Effector memory CD4-positive, alpha-beta T cell (primary cell): ENCODE results near the gene TSPAN33.
"Not testable (repeated sequence)": the region's sequence is repeated elsewhere in the genome, so short reads cannot be mapped to it uniquely, and the experiment has no call there.

Experiments used
- DNase-seq, 3 donors: peaks; one replicate each; pipeline ENCODE4 v3.0.0-alpha.2; 2020
- H3K27ac ChIP-seq: 2 replicates; pipeline ENCODE4 v1.7.0; 2013; ENCODE audit warnings: mild to moderate bottlenecking, low read length, moderate library complexity; ENCODE audit not compliant: insufficient read depth, poor library complexity, severe bottlenecking
- H3K27me3 ChIP-seq: replicated peaks from 2 replicates; pipeline ENCODE4 v1.7.0; 2013; ENCODE audit warnings: mild to moderate bottlenecking, low read length; ENCODE audit not compliant: insufficient read depth, control insufficient read depth, poor library complexity, severe bottlenecking
- H3K36me3 ChIP-seq: 2 replicates; pipeline ENCODE4 v1.7.0; 2013; ENCODE audit warnings: mild to moderate bottlenecking, low read length, moderate library complexity; ENCODE audit not compliant: control insufficient read depth, insufficient read depth
- H3K4me1 ChIP-seq: 2 replicates; pipeline ENCODE4 v1.7.0; 2013; ENCODE audit warnings: low read length, mild to moderate bottlenecking; ENCODE audit not compliant: control insufficient read depth, insufficient read depth, poor library complexity, severe bottlenecking
- H3K4me3 ChIP-seq: 2 replicates; pipeline ENCODE4 v1.7.0; 2013; ENCODE audit warnings: low read length, low read depth, mild to moderate bottlenecking; ENCODE audit not compliant: insufficient read depth, poor library complexity, severe bottlenecking
- H3K9me3 ChIP-seq: 2 replicates; pipeline ENCODE4 v1.7.0; 2013; ENCODE audit warnings: mild to moderate bottlenecking, low read length, moderate library complexity; ENCODE audit not compliant: control insufficient read depth

Gene TSPAN33

DNA sequence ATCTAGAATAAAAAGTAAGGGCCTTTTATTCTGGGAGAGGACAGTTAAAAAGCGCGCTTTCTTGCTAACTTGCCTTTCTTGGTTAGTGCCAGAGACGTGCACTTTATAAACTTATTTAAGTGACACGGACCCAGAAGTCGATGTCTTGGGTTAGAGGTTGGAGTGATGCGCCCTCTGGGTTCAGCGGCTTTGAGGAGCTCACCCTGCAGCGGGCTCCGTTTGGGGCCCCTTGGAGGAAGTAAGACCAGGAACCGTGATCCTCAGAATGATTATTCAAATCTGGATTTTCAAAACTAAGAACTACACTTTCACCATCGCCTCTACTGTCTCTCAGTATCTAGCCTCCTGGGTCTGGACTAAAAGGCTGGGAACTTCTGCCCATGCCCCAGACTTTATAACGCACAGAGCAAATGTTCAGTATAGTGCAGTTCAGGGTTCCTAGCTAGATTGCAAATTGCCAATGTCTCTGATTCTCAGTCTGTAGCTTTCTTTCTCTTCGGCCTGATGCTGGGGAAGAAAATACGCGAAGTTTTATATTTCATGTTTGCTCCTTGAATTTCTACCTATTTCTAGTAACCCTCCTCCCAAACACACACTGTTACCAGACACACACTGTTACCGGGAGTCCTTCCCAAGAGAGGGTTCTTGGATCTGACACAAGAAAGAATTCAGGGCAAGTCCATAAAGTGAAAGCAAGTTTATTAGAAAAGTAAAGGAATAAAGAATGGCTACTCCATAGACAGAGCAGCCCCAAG is 25.4 kb downstream of the TSPAN33 start:
- Histone ChIP-seq H3K9me3 (no peaks in the 10 kb centered on the region), H3K27ac (no peak overlapping the region), H3K36me3 (no peaks in the 10 kb centered on the region), H3K4me3 (peak overlapping the region; percentile 49), H3K27me3 (peaks cover 7% of the 10 kb centered on the region), H3K4me1 (no peaks in the 10 kb centered on the region)
- no peak for DNase-seq

DNA sequence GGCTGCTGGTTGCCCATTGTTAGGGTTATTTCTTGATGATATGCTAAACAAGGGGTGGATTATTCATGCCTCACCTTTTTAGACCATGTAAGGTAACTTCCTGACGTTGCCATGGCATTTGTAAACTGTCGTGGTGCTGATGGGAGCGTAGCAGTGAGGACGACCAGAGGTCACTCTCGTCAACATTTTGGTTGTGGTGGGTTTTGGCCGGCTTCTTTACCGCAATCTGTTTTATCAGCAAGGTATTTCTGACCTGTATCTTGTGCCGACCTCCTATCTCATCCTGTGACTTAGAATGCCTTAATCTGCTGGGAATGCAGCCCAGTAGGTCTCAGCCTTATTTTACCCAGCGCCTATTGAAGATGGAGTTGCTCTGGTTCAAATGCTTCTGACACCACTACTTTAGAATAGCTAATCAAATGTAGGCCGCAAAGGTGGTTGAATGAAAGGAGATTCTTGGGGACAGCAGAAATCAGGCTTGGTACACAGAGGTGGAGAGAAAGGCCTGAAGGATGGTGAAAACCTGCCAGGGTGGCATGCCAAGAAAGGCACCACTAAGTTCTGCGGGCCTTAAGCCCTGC is 26.0 kb downstream of the TSPAN33 start:
- Histone ChIP-seq H3K9me3 (no peaks in the 10 kb centered on the region), H3K36me3 (no peaks in the 10 kb centered on the region), H3K27ac (no peak overlapping the region), H3K4me3 (no peak overlapping the region), H3K27me3 (peaks cover 7% of the 10 kb centered on the region), H3K4me1 (no peaks in the 10 kb centered on the region)
- no peak for DNase-seq

DNA sequence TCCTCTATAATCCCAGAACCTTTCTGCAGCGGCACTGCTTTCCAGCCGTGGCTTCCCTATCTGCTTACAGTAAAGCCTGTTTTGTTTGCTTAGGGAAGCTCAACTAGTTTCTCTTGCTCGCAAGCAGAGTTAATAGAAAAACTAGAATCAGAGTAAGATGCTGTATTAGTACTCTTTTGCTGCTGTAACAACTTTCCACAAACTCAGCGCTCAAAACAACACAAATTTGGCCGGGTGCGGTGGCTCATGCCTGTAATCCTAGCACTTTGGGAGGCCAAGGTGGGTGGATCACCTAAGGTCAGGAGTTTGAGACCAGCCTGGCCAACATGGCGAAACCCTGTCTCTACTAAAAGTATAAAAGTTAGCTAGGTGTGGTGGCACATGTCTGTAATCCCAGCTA is 29.4 kb downstream of the TSPAN33 start:
- DNase-seq, H3K9me3 ChIP-seq, H3K4me1 ChIP-seq, H3K27me3 ChIP-seq, H3K27ac ChIP-seq, H3K36me3 ChIP-seq, H3K4me3 ChIP-seq: not testable (repeated sequence)

DNA sequence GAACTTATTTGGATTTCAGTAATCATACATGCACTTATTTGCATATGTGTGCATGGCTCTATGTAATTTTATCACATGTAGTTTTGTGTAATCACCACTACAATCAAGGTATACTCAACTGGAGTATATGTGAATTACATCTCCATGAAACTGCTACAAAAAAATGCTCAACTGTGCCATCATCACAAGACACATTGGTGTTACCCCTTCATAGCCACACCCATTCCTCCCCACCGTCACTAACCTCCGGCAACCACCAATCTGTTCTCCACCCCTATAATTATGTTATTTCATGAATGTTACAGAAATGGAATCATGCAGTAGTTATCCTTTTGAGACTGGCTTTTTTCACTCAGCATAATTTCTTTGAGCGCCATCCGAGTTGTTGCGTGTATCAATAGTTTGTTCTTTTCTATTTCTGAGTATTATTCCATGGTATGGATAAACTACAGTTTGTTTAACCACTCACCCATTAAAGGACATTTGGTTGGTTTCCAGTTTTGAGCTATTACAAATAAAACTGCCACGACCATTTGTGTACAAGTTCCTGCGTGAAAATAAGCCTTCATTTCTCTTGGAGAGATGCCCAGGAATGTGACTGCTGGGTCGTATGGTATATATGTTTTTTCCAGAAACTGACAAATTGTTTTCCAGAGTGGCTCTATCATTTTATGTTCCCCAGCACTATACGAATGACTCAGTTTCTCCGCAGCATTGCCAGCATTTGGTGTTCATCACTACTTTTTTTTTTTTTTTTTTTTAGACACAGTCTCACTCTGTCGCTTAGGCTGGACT is 32.6 kb downstream of the TSPAN33 start:
- Histone ChIP-seq H3K36me3 (no peaks in the 10 kb centered on the region), H3K4me3 (no peak overlapping the region), H3K27me3 (no peaks in the 10 kb centered on the region), H3K27ac (no peak overlapping the region), H3K9me3 (no peaks in the 10 kb centered on the region), H3K4me1 (no peaks in the 10 kb centered on the region)
- DNase-seq: no peak

DNA sequence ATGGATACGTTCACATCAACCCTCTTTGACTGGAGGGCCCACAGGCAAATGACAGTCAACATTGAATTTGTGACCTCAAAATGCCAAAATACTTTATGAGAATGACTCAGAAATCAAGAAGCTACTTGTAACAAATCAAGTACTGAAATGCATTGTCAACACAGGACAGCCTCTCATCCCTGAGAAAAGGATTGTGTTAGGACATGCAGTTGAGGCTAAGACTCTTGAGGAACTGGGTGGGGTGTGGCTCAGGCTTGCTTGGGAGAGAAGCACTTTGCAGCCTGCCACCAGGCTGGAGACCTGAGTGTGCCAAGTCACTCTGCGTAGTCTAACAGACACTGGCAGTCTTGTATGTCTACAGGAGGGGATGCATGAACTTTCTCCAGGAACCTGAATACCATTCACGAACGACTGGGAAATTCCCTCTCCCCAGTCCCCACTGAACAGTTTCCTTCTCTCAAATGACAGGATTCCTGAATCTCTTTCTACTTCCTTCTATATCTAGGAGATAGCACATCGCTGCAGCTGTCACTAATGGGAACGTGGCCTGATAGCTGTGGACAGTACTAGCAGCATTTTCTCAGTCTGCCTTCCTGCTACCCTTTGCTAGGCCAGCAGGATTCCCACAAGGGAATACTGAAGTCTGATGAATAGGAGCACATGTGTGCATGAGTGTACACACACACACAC is 40.6 kb downstream of the TSPAN33 start:
- H3K9me3 ChIP-seq: no peaks in the 10 kb centered on the region
- peaks cover 4% of the 10 kb centered on the region for H3K4me1 ChIP-seq
- no peak overlapping the region for H3K4me3 ChIP-seq
- H3K27ac ChIP-seq: no peak overlapping the region
- H3K36me3 ChIP-seq: no peaks in the 10 kb centered on the region
- no peak for DNase-seq
- peaks cover 13% of the 10 kb centered on the region for H3K27me3 ChIP-seq

DNA sequence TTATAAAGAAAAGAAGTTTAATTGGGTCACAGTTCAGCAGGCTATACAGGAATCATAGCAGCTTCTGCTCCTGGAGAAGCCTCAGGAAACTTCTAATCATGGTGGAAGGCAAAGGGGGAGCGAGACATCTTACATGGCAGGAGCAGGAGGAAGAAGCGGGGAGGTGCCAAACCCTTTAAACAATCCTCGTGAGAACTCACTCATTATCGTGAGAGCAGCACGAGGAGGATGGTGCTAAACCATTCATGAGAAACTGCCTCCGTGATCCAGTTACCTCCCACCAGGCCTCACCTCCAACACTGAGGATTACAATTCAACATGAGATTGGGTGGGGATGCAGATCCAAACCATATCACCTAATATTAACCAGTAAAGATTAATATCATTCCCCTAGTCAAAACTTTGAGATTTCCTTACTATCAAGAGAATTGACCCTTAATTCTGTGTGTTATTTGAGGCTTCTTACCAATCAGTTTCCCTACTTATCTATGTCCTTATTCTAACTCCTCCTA is 42.3 kb downstream of the TSPAN33 start:
- H3K27ac ChIP-seq: no peak overlapping the region
- no peaks in the 10 kb centered on the region for H3K36me3 ChIP-seq
- peaks cover 13% of the 10 kb centered on the region for H3K27me3 ChIP-seq
- peaks cover 4% of the 10 kb centered on the region for H3K4me1 ChIP-seq
- no peak overlapping the region for H3K4me3 ChIP-seq
- no peaks in the 10 kb centered on the region for H3K9me3 ChIP-seq
- no peak for DNase-seq

DNA sequence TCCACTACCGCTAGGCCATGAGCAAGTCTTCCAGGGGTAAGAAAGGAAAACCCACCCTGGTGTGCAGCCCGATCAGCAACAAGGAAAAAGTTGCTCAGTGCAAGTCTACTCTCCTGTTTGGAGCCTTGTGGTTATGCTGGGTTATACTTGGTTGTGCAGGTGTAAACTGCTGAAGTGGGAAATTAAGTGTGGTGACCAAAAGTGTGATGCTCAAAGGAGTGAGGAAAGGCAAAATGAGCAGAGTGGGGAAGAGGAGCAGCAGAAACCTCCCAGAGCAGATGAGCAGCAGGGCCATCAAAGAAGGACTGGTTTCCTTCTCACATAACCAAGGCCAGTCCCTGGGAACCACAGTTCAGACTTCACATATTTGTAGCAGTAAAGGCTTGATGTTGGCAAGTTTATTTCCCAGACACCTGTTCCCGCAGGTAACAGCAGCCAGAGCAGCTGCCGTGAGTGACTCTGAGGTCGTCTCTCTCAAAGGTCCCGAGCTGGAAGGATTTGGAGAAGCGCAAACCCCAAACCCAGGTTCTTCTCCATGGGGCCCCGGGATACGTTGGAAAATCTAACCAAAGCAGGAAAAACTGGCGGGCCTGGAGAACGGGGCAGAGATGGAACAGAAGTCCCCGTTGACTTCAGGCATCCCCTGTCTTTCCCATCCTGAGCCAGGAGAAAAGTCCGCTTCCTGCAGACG is 43.3 kb downstream of the TSPAN33 start:
- Histone ChIP-seq H3K9me3 (no peaks in the 10 kb centered on the region), H3K27ac (no peak overlapping the region), H3K4me1 (peaks cover 4% of the 10 kb centered on the region), H3K27me3 (peaks cover 13% of the 10 kb centered on the region), H3K4me3 (peak overlapping the region; percentile 50), H3K36me3 (no peaks in the 10 kb centered on the region)
- DNase-seq: no peak

DNA sequence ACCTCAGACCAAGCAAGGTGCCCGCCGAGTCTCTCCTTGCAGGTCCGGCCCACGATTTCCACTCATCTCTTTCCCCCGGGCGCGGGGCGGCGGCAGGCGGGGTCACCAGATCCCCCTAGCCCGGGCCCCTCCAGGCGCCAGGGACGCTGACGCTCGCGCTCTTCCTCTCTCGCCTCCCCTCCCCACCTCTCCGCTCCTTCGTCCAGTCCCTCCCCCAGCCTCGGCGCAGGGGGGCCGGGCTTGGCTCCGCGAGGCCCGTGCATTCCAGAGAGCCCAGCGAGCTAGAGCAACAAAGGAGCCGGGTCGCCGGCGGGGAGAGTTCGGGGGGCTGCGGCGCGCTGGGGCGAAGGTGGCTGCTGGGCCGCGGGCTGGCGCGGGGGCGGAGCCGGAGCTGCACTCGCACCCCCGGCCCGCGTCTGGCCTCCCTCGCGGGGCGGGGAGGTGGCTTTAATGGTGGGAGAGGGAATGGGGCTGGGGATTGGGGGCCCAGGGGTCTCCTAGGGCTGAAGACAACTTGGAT is 43.9 kb downstream of the TSPAN33 start, which contains the start of gene SMO:
Gene SMO, plus strand, starts transcription at position 262 of the 520 bp plus-strand sequence. CDS start 519 bp downstream, outside the sequence.
- no peaks in the 10 kb centered on the region for H3K36me3 ChIP-seq
- DNase-seq: no peak
- H3K9me3 ChIP-seq: no peaks in the 10 kb centered on the region
- peaks cover 4% of the 10 kb centered on the region for H3K4me1 ChIP-seq
- peak within 1 kb of the TSS; percentile 50 for H3K4me3 ChIP-seq
- no peak within 1 kb of the TSS for H3K27ac ChIP-seq
- H3K27me3 ChIP-seq: peaks cover 13% of the 10 kb centered on the region
